K562 (cell line): Measurements from ENCODE around the gene PDHX. TPM values are rescaled to one million over a fixed set of nuclear protein-coding genes. Genes with fewer than 3 reads are reported as not detected.

ENCODE experiments used
- CBX2 ChIP-seq: fragments of 200-600 bp; sonication (generic); IDR thresholded peaks from one replicate; pipeline ENCODE4 v1.6.1; 2012; ENCODE audit warnings: mild to moderate bottlenecking, low read length, inconsistent platforms; ENCODE audit not compliant: insufficient read depth, poor library complexity, severe bottlenecking
- CBX8 ChIP-seq: fragments of 200-600 bp; sonication (generic); IDR thresholded peaks from 2 replicates; pipeline ENCODE4 v1.6.1; 2012; ENCODE audit warnings: borderline replicate concordance, mixed run types, low read depth, mild to moderate bottlenecking, moderate library complexity, mixed read lengths, low read length, control low read depth, inconsistent platforms; ENCODE audit not compliant: poor library complexity, severe bottlenecking; ENCODE audit errors: extremely low read depth
- HMG20B ChIP-seq: fragments of 250-450 bp; sonication (Bioruptor Pico); IDR thresholded peaks from 2 replicates; pipeline ENCODE4 v1.5.0; 2021; ENCODE audit warnings: mild to moderate bottlenecking
- HOMEZ ChIP-seq: fragments of 250-450 bp; sonication (Bioruptor Pico); IDR thresholded peaks from 2 replicates; pipeline ENCODE4 v1.4.0; 2020; ENCODE audit warnings: mild to moderate bottlenecking, moderate library complexity
- MYC ChIP-seq, 2 experiments: fragments of 250-450 bp in 1 of 2; sonication (Bioruptor Pico) in 1 of 2; IDR thresholded peaks; 2 replicates each; pipeline versions ENCODE4 v1.5.1 to v1.6.1; 2012 to 2021; ENCODE audit warnings: low read depth in 2 of 2, borderline replicate concordance in 1 of 2, improper control_type of control experiment in 1 of 2, low read length in 1 of 2, mild to moderate bottlenecking in 1 of 2, moderate library complexity in 1 of 2
- NFIX ChIP-seq: fragments of 250-450 bp; sonication (Bioruptor Pico); IDR thresholded peaks from 2 replicates; pipeline ENCODE4 v1.4.0; 2020; ENCODE audit warnings: low read depth, mild to moderate bottlenecking, moderate library complexity
- POLR2B ChIP-seq: fragments of 450-650 bp; IDR thresholded peaks from 2 replicates; pipeline ENCODE4 v1.6.1; 2018; ENCODE audit warnings: low read depth; ENCODE audit not compliant: partially characterized antibody
- PRMT5 ChIP-seq: sonication (generic); formaldehyde crosslinking; IDR thresholded peaks from 2 replicates; pipeline ENCODE4 v1.5.0; 2020; ENCODE audit warnings: missing genetic modification reagents
- SMARCC2 ChIP-seq: fragments of 450-650 bp; IDR thresholded peaks from 2 replicates; pipeline ENCODE4 v1.6.1; 2017; ENCODE audit warnings: antibody characterized with exemption, moderate library complexity, mild to moderate bottlenecking, low read depth
- SRSF3 ChIP-seq: fragments of 200-400 bp; formaldehyde crosslinking; IDR thresholded peaks from 2 replicates; pipeline ENCODE4 v1.6.1; 2016; ENCODE audit warnings: mild to moderate bottlenecking, low read length, moderate library complexity; ENCODE audit not compliant: insufficient read depth
- SRSF9 ChIP-seq: fragments of 200-400 bp; formaldehyde crosslinking; IDR thresholded peaks from 2 replicates; pipeline ENCODE4 v1.6.1; 2017; ENCODE audit warnings: low read depth, low read length, borderline replicate concordance
- TCF15 ChIP-seq: fragments of 250-450 bp; sonication (Bioruptor Pico); IDR thresholded peaks from 2 replicates; pipeline ENCODE4 v1.8.0; 2022; ENCODE audit warnings: moderate library complexity, mild to moderate bottlenecking, inconsistent platforms
- ZNF395 ChIP-seq: fragments of 200-800 bp; sonication (Bioruptor generic); IDR thresholded peaks from 2 replicates; pipeline ENCODE4 v1.6.1; 2017; ENCODE audit warnings: missing genetic modification characterization, missing compliant biosample characterization
- polyA plus RNA-seq, 8 experiments: library from polyadenylated mRNA; depleted of rRNA in 4 of 8; stranded (reverse) in 5 of 8; unstranded in 3 of 8; fragments of >200 nt; fragmentation: Nextera tagmentation in 2 of 8; fragmentation: Illumina TruSeq in 1 of 8; extraction: Ambion mirVana in 2 of 8; extraction: Trizol in 1 of 8; gene quantifications; 2 replicates each; pipeline versions ENCODE4 v1.2.1 to v1.2.3, GENCODE V29; 2011 to 2014; ENCODE audit warnings: inconsistent platforms in 1 of 8, missing spikeins in 1 of 8
- total RNA-seq, 7 experiments: library from RNA; depleted of rRNA in 6 of 7; stranded (reverse); fragments of >200 nt in 6 of 7; fragmentation: Illumina TruSeq in 2 of 7; extraction: Trizol in 2 of 7; gene quantifications; 2 replicates each; pipeline versions ENCODE4 v1.2.1 to v1.2.3, GENCODE V29; 2011 to 2021; ENCODE audit warnings: low replicate concordance in 1 of 7

Gene PDHX
- total and polyA plus RNA-seq, 9 of the 15 experiments (the other 6 are each of a cell fraction or from before 2014, with no cell fraction given) = 20.8 to 43.5 (median 31.2) TPM

- TF ChIP-seq HOMEZ (CRISPR knock-in tag) (no peak), ZNF395 (CRISPR knock-in tag) (no peak), NFIX (CRISPR knock-in tag) (no peak), SMARCC2 (no peak), PRMT5 (CRISPR knock-in tag) (no peak), SRSF9 (no peak), TCF15 (CRISPR knock-in tag) (no peak), CBX2 (no peak), CBX8 (no peak), POLR2B (peak; percentile 93), MYC (IDR thresholded peaks at IDR 0.05; ENCODE audit: low read depth, low read length) (peak; percentile 56; the same call in 1 of the 2 replicates), MYC (CRISPR knock-in tag; IDR thresholded peaks at IDR 0.05; ENCODE audit: borderline replicate concordance, low read depth) (no peak), SRSF3 (no peak), HMG20B (CRISPR knock-in tag) (no peak)
Observed at GRCh38 chr11:34916015-34916842, at the start of gene PDHX, which contains the start of gene APIP (continued).
